Stimulated activated CD8-positive, alpha-beta memory T cell treated with anti-CD3 and anti-CD28 coated beads, Interleukin-4, amount 100 ng/mL, for 48 hours (primary cell): Measurements from ENCODE around the gene GLRX.

ENCODE experiments used
- DNase-seq: peaks from one replicate; pipeline ENCODE4 v3.0.0-alpha.2; 2020

GLRX gene

GRCh38 chr5:95777441-95777840 is 45.1 kb downstream of the GLRX start:
- DNase-seq = no peak

DNA sequence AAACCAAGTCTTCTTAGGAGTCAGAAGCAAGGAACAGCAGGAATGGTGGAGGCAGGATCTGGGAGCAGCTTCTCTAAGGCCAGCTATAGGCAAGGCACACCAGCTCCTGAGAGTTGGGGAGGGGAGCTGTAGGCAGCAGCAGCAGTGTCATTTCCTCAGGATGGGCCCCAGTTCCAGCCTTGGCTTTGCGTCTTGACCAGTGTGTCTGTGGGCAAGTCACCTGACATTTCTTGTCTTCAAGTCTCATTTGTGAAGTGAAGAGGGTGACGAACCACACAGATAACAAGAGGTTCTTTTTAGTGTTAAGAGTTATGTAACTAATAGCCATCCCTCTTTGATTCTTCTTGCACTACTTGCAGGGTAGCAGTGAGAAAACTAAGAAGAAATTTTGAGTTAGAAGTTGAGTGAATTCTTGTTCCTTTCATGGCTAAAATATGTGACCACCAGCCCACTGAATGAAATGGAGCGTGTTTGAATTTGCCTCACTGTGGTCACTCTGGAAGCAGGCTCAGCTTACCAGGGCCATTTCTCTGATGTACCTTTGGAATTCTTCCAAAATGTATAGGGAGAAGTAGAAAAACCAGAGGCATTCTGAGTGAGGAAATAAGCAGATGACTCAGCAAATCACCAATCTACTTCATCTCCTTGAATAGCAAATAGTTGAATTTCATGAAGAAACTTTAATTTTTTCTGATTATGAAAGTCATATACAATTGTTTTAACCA is 49.0 kb downstream of the GLRX start:
- DNase-seq = no peak

GRCh38 chr5:95771892-95772291 is 50.6 kb downstream of the GLRX start:
- DNase-seq = no peak

DNA sequence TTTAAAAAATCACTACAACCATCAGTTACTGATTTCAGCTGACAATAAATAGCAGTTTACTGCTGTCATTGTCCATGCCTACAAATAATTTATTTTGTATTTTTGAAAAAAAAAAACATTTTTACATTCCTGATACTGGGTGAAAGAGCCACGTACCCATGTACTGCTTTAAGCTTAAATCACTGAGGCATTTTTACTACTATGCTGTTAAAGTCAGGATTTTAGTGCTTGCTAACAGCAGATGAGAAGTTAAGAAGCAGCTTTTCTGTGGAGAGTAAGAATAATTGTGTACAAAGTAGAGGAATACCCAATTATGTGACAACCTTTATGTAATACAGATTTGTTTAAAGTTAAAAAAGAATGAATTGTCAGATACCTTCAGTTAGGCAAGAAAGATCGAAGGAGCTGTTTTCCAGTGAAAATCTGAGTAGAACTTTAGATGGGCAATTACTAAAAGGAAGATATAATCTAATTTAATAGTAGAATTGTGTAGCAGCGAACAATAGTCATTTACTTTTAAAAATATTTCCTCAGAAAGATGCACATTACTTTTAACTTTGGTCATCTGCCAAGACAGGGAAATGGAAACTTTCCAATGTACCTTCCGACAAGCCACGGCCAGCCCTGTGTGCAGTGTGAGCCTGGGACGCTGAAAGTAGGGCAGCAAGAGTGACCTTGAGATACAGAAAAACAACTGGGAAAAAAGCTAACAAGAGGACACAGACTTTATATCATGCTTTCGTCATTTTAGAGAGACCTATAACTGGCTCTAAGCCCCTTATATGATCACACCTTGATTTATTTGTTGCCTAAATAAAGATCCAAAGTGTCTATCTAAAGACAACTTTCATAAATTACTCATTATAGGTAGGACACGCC is 51.5 kb downstream of the GLRX start:
- no peak for DNase-seq

GRCh38 chr5:95768731-95769130 is 53.8 kb downstream of the GLRX start:
- DNase-seq = no peak

DNA sequence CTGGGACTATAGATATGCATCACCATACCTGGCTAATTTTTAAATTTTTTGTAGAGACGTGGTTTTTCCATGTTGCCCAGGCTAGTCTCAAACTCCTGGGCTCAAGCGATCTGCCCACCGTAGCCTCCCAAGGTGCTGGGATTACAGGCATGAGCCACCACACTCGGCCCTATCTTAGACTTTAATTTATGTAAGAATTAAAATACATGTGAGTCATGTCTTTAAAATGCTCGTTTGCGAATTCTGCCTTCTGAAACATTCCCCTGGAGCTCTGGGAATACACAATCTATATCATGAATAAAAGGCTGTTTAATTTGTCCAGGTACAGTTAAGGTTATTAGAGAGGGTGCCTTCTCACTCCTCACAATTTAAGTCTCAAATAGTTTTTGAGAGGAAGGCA is 58.6 kb downstream of the GLRX start:
- DNase-seq = no peak
